Measurements from ENCODE around the gene WHRN.

WHRN gene

GRCh38 chr9:114394523-114395333 is 110.5 kb downstream of the WHRN start:
- peak in 1 of 2 experiments; percentile 9 for DNase-seq

GRCh38 chr9:114392749-114393112 is 112.5 kb downstream of the WHRN start:
- no peak for DNase-seq

GRCh38 chr9:114390952-114391351 is 114.3 kb downstream of the WHRN start:
- DNase-seq = no peak

- peak; percentile 56 to 66 for DNase-seq
These were observed 115.5 kb downstream of the WHRN start for GRCh38 chr9:114389612-114390368.

- DNase-seq = no peak
These were observed 116.4 kb downstream of the WHRN start for GRCh38 chr9:114388764-114389375.

GRCh38 chr9:114388357-114388682 is 117.0 kb downstream of the WHRN start:
- DNase-seq = no peak

- peak; percentile 40 to 79 for DNase-seq
These were observed 117.5 kb downstream of the WHRN start, which contains the start of gene AKNA for GRCh38 chr9:114387680-114388356. AKNA (minus strand) TSS chr9:114387982; CDS start chr9:114381333, 6,649 bp downstream.

- DNase-seq = peak; percentile 33 to 49
These were observed 118.2 kb downstream of the WHRN start for GRCh38 chr9:114386886-114387679.

GRCh38 chr9:114386361-114386885 is 118.8 kb downstream of the WHRN start:
- no peak for DNase-seq

- no peak for DNase-seq
These were observed 119.7 kb downstream of the WHRN start for GRCh38 chr9:114385397-114386181.

- DNase-seq = peak in 1 of 2 experiments; percentile 34
These were observed 120.4 kb downstream of the WHRN start for GRCh38 chr9:114384836-114385396.

GRCh38 chr9:114384341-114384740 is 120.9 kb downstream of the WHRN start:
- DNase-seq = no peak

- no peak for DNase-seq
These were observed 121.6 kb downstream of the WHRN start for GRCh38 chr9:114383521-114384231.

- DNase-seq = peak in 1 of 2 experiments; percentile 12
These were observed 122.4 kb downstream of the WHRN start for GRCh38 chr9:114382699-114383520.

- no peak for DNase-seq
These were observed 126.4 kb downstream of the WHRN start for GRCh38 chr9:114378883-114379282.

- no peak for DNase-seq
These were observed 127.3 kb downstream of the WHRN start for GRCh38 chr9:114378016-114378415.

- DNase-seq = no peak
These were observed 128.5 kb downstream of the WHRN start for GRCh38 chr9:114376586-114377445.

Data from NCI-H524 (cell line).